Inflammatory macrophage treated with lipopolysaccharide for 1 hour (primary cell): ENCODE results near the gene ZEB1.
"Not testable (repeated sequence)": the region's sequence is repeated elsewhere in the genome, so short reads cannot be mapped to it uniquely, and the experiment has no call there.

Experiments
- DNase-seq, 2 donors: peaks; one replicate each; pipeline ENCODE4 v3.0.0-alpha.2; 2020 to 2022

Gene ZEB1

GRCh38 chr10:31372439-31372838 lies 53.4 kb downstream of the ZEB1 start:
- no peak for DNase-seq

- DNase-seq: no peak
These were observed 55.2 kb downstream of the ZEB1 start for GRCh38 chr10:31374146-31374696.

- no peak for DNase-seq
These were observed 62.2 kb downstream of the ZEB1 start for GRCh38 chr10:31381171-31381570.

- no peak for DNase-seq
These were observed 62.8 kb downstream of the ZEB1 start for GRCh38 chr10:31381766-31382316.

- DNase-seq: no peak
These were observed 65.0 kb downstream of the ZEB1 start for GRCh38 chr10:31383810-31384588.

GRCh38 chr10:31384589-31384949 lies 65.6 kb downstream of the ZEB1 start:
- no peak for DNase-seq

- DNase-seq: no peak
These were observed 71.8 kb downstream of the ZEB1 start for GRCh38 chr10:31390804-31391203.

- DNase-seq: no peak
These were observed 74.8 kb downstream of the ZEB1 start for GRCh38 chr10:31393844-31394243.

GRCh38 chr10:31395695-31396094 lies 76.7 kb downstream of the ZEB1 start:
- DNase-seq: no peak

- DNase-seq: no peak
These were observed 77.4 kb downstream of the ZEB1 start for GRCh38 chr10:31396376-31396775.

- no peak for DNase-seq
These were observed 78.8 kb downstream of the ZEB1 start for GRCh38 chr10:31397852-31398251.

- DNase-seq: no peak
These were observed 80.2 kb downstream of the ZEB1 start for GRCh38 chr10:31399171-31399570.

GRCh38 chr10:31399631-31400030 lies 80.6 kb downstream of the ZEB1 start:
- no peak for DNase-seq

- no peak for DNase-seq
These were observed 82.3 kb downstream of the ZEB1 start for GRCh38 chr10:31401287-31401686.

- DNase-seq: no peak
These were observed 85.6 kb downstream of the ZEB1 start for GRCh38 chr10:31404640-31405039.

- DNase-seq: not testable (repeated sequence)
These were observed 86.8 kb downstream of the ZEB1 start for GRCh38 chr10:31405829-31406228.

GRCh38 chr10:31412397-31412796 lies 93.4 kb downstream of the ZEB1 start:
- not testable (repeated sequence) for DNase-seq

- no peak for DNase-seq
These were observed 94.3 kb downstream of the ZEB1 start for GRCh38 chr10:31413325-31413724.

GRCh38 chr10:31418481-31418880 lies 99.5 kb downstream of the ZEB1 start:
- no peak for DNase-seq

GRCh38 chr10:31419394-31420063 lies 100.5 kb downstream of the ZEB1 start:
- DNase-seq: no peak

GRCh38 chr10:31421322-31421721 lies 102.3 kb downstream of the ZEB1 start:
- no peak for DNase-seq

GRCh38 chr10:31422634-31423033 lies 103.6 kb downstream of the ZEB1 start:
- DNase-seq: no peak

GRCh38 chr10:31424473-31424872 lies 105.5 kb downstream of the ZEB1 start:
- no peak for DNase-seq

GRCh38 chr10:31426401-31426800 lies 107.4 kb downstream of the ZEB1 start:
- DNase-seq: no peak
